ENCODE measurements around the gene PRSS8.
"Not testable (repeated sequence)": the region's sequence is repeated elsewhere in the genome, so short reads cannot be mapped to it uniquely, and the experiment has no call there.

PRSS8 gene

DNA sequence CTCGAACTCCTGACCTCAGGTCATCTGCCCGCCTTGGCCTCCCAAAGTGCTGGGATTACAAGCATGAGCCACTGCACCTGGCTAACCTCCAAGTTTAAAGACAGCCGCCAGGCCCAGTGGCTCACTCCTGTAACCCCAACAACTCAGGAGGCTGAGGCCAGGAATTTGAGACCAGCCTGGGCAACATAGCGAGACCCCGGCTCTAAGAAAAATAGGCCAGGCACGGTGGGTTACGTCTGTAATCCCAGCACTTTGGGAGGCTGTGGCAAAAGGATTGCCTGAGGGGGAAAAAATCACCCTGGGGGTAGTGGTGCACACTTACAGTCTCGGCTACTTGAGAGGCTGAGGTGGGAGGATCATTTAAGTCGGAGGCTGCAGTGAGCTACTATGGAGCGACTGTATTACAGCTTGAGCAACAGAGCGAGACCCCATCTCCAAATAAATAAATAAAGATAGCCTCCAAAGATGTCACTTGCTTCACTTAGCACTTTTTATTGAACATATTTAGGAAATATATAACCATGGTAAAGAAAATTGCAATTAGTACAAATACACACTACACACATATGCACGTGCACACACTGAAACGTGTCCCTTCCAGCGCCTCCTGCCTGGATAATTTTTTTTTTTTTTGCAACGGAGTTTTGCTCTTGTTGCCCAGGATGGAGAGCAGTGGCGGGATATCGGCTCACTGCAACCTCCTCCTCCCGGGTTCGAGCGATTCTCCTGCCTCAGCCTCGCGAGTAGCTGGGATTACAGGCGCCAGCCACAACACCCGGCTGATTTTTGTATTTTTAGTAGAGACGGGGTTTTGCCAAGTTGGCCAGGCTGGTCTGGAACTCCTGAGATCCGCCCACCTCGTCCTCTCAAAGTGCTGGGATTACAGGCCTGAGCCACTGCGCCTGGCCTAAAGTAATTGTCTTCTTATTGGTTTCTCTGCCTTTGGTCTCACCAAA is 28.7 kb downstream of the PRSS8 start:
- no peak overlapping the region for H3K4me3 ChIP-seq (ENCODE audit: low read depth, low read length)

DNA sequence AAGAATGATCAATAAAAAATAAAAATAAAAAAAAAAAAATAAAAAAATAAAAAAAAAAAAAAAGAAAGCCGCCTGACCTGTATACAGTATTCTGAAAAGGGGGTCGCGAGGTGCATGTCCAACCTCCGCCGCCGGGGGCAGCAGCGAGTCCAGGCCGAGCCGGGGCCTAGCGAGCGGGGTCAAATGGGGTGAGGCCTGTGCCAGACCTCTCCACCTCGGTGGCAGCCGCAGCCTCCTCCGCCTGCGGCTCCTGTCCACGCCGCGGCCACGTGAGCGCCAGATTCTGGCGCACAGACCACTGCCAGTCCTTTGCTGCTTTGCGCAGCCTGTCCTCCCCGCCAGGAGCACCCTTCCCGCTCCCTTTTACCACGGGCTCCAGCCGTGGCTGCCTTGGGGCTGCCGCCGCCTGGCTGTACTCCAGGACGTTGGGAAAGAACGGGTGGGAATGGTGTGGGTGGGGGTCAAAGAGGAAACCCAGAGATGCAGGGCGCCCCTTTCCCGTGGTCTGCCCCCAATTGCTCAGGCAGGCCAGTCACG is 29.8 kb downstream of the PRSS8 start:
- H3K4me3 ChIP-seq (ENCODE audit: low read depth, low read length) = no peak overlapping the region

DNA sequence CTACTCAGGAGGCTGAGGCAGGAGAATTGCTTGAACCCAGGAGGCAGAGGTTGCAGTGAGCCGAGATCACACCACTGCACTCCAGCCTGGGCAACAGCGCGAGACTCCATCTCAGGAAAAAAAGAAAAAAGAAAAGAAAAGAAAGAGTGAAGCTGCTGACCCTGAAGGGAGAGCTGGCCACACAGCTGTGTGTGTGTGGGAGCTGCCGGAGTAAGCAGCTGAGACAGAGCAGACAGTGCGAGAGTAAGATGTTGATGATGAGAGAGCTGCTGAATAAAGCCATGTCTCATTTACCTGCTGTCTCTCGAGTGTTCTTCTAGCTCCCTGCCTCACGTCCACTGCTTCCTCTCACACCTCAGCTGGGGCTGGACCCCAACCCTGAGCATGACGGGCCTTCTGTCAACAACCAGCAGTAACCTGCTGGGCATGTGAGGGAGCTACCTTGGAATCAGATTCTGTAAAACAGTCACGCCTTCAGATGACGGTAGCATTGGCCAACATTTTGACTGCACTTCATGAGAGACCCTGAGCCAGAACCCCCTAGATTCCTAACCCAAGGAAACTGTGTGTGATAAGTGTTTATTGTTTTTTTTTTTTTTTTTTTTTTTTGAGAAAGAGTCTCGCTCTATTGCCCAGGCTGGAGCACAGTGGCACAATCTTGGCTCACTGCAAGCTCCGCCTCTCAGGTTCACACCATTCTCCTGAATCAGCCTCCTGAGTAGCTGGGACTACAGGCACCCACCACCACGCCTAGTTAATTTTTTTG is 34.5 kb downstream of the PRSS8 start:
- not testable (repeated sequence) for H3K4me3 ChIP-seq (ENCODE audit: low read depth, low read length)

DNA sequence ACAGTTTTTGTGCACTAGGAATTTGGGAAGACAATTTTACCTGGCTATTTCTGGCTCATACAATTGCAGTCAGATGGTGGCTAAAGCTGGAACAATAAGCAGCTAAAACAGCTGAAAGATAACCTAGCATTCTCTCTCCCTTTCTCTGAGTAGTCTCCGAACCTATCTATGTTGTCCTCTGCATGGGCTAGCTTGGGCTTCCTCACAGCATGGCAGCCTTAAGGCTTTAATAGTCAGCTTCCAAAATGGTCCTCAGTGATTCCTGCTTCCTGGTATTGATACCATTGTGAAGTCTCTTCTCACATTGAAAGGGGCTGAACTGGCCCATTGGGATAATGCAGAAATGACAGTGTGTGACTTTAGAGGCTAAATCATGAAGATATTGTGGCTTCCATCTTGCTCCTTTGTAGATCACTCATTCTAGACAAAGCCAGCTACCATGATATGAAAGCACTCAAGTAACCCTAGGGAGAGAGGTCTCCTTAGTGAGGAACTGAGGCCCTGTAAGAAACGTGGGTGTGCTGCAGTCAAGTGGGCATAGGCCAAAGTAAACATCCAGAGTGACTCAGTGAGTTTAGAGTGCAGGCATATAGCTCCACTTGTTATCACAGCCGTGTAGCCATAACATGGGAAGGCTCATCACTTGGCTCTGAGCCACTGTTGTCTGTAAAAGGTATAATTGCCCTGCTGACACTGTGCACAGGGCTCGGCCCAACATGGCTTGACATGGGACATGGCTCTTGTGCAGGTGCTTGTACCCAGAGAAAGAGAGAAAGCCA is 35.5 kb downstream of the PRSS8 start:
- H3K4me3 ChIP-seq (ENCODE audit: low read depth, low read length) = no peak overlapping the region

DNA sequence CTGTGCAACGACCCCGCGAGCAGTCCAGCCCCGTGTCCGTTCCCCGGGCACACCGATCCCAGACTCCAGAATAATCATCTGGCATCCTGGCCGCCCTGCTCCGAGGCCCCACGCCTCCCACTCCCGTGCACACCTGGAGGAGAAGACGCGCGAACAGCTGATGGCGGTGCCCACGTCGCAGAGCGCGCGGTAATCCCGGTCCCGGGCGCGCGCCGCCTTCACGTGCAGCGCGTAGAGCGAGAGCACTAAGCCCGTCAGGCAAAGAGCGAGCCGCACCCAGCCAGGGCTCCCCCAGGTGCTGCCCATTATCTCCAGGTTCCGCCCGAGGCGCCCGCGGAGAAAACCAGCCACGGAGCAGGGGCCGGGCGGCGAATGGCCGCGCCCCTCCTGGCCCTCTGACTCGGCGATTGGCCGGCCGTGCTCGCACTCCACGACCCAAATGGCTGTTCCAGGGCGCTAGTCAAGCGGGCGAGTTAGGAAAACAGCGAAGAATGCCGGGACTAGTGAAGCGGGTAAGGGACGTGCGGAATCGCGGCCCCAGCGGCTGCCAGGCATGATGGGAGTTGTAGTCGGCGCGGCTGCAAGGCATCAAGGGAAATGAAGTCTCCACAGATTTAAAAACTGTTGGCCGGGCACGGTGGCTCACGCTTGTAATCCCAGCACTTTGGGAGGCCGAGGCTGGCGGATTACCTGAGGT is 41.0 kb downstream of the PRSS8 start, which contains the start of gene VKORC1:
Gene VKORC1 (minus strand): TSS at position 374 of the 697 bp plus-strand sequence. CDS start 68 bp downstream, at position 306.
- H3K4me3 ChIP-seq (ENCODE audit: low read depth, low read length) = peak within 1 kb of the TSS; percentile 89

DNA sequence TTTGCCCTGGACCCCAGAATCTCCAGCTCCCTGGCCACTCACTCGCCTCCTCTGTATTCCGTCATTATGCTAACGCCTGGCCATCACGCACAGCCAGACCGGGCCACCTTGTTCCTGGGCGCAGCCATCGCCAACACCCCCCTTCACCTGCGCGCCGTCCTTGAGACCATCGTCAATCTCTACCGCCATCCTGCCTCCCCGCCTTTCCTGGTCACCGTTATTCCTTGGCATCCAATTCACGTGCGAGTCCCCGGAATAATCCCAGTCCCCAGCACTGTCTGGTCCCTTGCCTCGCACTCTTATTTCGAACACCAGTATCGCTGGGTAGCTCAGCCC is 41.5 kb downstream of the PRSS8 start:
- peak overlapping the region; percentile 89 for H3K4me3 ChIP-seq (ENCODE audit: low read depth, low read length)

DNA sequence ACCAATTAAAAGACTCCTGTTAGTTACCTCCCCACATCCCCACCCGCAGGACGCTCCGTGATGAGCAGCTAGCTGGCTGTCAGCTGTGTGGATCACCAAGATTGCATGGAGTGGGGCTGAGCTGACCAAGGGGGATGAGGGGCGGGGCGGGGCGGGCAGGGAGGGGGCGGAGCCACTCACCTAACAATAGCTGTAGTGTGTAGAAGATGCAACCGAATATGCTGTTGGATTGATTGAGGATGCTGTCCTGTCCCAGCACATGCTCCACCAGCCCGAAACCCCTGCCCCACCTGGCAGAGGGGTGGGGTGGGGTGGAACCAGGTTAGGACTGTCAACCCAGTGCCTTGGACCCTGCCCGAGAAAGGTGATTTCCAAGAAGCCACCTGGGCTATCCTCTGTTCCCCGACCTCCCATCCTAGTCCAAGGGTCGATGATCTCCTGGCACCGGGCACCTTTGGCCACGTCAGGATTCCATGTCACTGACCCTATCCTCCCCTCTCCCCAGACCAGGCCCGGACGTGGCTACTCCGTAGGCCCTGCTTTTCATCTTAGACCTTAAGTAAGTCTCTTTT is 42.3 kb downstream of the PRSS8 start:
- no peak overlapping the region for H3K4me3 ChIP-seq (ENCODE audit: low read depth, low read length)

DNA sequence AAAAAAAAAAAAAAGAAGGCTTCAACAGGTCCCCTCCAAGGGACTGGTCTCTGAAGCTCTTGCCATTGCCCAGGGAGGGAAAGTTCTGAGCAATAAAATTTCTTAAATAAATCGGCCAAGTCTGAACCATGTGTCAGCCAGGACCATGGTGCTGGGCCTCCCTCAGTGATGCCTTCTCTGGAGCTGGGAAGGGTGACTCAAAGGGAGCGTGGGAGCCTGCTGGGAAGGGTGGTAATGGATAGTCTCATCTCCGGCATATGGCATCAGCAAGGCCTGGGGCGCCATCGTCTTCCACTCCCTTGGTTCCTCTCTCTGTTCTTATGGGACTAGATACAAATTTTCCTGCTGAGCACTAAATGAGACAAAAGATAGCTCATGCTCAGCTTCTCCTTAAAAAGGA is 43.2 kb downstream of the PRSS8 start:
- H3K4me3 ChIP-seq (ENCODE audit: low read depth, low read length) = no peak overlapping the region

DNA sequence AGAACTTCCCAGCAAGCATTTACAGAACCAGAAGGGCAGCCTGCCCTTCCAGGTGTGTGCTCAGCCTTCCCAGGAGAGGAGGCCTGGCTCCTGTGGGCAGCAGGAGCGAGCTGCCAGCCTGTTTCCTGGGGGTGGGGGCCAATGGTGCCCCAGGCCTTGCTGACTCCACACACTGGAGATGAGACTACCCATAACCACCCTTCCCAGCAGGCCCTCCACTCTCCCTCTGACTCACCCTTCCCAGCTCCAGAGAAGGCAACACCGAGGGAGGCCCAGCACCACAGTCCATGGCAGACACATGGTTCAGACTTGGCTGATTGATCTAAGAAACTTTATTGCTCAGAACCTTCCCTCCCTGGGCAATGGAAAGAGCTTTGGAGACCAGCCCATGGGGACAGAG is 45.0 kb downstream of the PRSS8 start:
- no peak overlapping the region for H3K4me3 ChIP-seq (ENCODE audit: low read depth, low read length)

DNA sequence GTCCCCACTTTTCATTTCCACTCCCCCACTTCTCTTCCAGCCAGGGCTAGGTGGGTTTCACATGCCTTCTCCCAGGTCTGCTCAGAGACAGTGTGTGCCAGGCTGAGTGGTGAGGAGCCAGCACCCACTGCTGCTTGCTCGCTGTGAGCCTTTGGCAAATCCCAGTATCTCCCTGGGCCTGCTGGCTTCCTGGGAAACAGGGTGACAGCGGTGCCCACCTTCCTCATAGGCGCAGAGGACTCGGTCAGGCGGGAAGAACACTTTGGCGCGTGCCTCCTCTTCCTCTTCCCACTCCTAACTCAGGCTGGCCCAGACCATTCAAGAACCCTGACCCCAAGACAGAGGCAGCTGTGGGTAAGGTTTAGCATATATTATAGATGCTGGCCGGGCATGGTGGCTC is 46.3 kb downstream of the PRSS8 start:
- H3K4me3 ChIP-seq (ENCODE audit: low read depth, low read length) = no peak overlapping the region

DNA sequence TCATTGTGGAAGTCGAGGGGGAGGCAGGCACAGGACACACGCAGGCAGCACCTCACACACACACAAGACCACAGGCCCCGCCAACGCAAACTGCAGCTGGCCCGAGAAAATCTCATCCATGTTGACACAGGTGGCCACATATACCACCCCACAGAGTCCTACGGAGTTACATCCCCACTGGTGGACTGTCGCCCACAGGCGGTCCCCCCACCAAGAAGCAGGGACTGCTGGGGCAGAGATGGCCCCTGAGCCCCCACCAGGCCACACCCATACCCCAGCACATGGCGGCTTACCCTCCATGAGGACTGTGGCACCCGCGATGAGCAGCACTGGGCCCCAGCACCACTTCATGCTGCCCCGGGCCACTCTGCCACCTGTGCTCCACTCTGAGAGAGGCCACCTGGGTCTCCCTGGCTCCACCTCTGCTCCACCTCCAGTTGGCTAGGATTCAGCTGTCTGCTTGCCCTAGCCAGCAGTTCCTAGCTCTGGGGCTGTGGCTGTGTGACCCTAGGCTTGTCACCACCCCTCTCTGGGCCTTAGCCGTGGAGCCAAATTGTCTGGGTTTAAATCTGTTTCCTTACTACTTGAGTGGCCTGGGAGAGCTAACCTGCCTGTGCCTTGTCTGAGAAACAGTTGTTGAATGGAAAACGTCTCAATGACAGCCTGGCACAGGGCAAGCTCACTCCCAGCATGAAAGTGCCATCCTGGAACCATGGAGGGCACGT is 46.9 kb downstream of the PRSS8 start, which contains the start of gene PRSS53:
Gene PRSS53 (minus strand): TSS at position 485 of the 725 bp plus-strand sequence. CDS start 134 bp downstream, at position 351.
- no peak within 1 kb of the TSS for H3K4me3 ChIP-seq (ENCODE audit: low read depth, low read length)

DNA sequence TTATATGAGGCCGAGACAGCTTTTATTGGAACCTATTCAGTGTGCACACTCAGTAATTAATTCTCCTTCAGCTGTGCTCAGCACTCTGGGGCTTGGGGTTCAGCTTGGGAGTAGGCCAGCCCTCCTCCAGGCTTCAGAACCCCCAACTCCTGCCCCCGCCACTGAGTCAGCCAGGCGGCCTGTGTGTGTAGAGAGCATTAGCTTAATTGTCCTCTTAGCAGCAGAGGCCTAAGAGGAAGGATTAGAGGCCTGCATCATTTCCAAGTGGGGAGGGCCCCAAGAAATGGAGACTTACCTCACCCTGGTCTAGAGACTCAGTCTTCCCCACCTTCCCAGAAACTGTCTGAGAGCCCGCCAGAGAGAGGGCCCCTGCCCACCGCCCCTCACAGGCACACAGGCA is 47.6 kb downstream of the PRSS8 start:
- no peak overlapping the region for H3K4me3 ChIP-seq (ENCODE audit: low read depth, low read length)

DNA sequence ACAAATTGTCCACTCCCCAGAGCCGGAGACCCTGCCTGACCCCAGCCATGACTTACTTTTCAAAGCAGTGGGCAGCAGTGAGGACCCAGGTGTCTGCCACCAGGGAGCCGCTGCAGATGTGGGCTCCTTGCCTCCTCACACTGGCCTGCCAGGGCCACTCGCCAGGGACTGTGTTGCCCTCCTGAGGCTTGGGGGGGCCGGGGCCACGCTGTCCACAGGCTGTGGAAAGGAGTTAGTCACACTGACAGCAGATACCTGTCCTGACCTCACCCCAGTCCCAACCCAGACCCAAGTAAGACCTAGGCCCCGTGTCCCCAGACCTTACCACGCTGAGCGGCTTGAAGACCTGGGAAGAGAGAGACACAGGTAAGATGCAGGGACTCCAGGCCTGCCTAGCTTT is 48.0 kb downstream of the PRSS8 start:
- H3K4me3 ChIP-seq (ENCODE audit: low read depth, low read length) = no peak overlapping the region

DNA sequence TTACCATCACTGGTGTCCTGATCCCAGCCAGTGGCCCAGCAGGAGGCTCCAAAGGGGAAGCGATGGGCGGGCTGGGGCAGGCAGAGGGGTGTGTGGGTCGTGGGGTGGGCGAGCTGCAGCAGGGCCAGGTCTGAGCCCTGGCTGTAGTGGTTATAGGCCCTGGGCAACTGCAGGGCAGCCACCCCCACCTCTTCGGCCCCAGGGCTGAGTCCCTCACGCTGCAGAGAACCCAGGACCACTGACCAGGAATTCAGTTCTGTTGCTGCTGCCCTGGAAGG is 49.0 kb downstream of the PRSS8 start:
- no peak overlapping the region for H3K4me3 ChIP-seq (ENCODE audit: low read depth, low read length)

DNA sequence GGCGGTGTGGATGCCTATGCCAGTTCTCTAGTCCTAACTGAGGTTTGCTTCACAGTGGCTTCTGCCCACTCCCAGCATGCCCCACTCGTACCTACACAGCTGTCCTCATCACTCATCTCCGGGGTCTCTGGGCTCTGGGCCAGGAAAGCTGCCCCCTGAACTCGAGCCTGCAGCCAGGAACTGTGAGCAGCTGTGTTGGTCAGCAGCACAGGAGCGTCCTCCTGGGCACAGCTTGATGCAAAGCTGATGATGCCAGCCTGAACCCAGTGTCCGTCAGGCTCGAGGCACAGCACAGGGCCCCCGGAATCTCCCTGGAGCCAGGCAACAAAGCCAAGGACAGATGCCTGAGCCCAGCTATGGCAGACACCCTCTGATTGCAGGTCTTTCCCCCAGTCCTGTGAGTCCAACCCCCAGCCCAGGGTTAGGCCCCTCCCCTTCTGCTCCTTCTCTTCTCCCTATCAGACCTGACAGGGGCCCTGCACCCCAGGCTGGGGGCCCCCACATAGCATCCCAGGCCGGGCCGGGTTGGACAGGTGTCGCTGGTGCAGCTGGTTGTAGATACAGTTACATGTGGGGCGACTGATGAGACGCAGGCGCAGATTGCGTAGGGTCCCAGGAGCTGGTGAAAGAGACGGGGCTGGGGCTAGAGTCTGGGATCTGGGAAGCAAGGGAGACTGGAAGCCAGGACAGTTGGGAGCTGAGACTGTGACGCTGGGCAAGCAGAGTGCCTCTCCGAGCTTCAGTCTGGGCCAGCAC is 49.5 kb downstream of the PRSS8 start:
- H3K4me3 ChIP-seq (ENCODE audit: low read depth, low read length) = no peak overlapping the region

DNA sequence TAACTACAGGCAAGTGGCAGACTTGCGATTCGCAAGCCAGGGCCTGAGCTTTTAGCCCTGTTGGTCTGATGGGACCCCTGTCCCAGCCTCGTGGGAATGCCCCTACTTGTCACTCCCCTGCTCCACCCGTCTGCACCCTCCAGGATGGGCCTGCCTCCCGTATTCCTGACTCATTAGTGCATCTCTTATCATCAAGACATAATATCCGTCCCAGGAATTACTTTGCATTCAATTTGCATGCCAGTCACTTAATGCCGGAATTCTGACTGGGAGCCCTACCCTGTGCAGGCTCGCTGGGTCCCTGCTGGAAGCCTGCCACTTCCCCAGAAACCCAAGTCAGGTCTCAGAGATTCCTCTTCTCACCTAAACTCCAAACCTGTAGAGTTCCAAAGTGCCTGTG is 50.1 kb downstream of the PRSS8 start:
- H3K4me3 ChIP-seq (ENCODE audit: low read depth, low read length) = no peak overlapping the region

DNA sequence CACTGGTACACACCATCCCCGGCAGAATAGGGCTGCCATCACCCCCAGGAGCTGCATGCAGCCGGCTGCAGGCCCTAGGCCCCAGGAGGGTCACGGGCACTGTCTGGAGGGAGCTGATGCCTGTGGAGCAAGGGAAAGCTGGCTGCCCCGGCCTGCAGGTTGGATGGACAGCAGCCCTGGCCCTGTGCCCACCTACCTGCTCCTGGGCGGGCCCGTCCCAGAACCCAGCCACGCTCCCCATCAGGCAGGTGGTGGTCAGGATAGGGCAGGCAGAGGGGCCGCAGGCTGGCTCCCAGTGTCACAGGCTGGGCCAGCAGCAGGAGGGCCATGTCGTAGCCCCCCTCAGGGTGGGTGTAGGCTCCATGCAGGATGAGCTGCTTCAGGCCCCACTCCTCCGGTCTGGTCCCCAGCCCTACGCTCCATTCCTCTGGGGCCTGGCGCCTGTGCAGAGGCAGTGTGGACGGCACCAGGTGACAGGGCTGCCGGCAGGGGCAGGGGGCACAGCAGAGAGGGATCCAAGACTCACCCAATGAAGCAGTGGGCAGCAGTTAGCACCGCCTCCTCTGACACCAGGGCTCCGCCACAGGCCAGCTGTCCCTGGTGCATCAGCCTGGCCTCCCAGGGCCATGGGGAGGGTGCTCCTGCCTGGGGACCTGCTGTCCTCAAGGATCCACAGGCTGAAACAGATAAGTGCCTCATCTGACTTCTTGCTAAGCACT is 50.8 kb downstream of the PRSS8 start:
- H3K4me3 ChIP-seq (ENCODE audit: low read depth, low read length) = no peak overlapping the region

DNA sequence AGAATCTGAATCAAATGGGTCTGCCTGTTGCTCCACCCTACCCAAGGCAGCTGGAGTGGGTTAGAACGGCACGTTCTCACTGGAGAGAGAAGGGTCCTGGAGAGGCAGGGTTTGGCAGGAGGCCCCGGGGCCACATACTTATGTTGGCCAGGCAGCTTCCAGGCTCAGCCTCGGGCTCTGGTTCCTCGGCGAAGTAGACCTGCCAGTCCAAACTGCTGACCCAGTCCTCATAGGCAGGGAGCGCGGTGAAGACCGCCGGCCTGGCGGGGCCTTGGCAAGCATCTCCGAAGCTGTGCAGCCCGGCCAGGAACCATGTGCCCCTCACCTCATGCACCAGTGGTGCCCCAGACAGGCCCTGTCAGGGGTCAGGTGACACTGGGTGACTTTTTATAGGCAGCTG is 51.5 kb downstream of the PRSS8 start:
- no peak overlapping the region for H3K4me3 ChIP-seq (ENCODE audit: low read depth, low read length)
